HepG2 (cell line): ENCODE data around the gene IFITM10. TPM values are rescaled to one million over a fixed set of nuclear protein-coding genes. Genes with fewer than 3 reads are reported as not detected.
A peak's percentile ranks its signal among the peaks of the same experiment; 100 is the strongest.

Experiments used
- ARID5B ChIP-seq: IDR thresholded peaks from 2 replicates; pipeline ENCODE4 v1.4.0; 2020; ENCODE audit warnings: mild to moderate bottlenecking, missing genetic modification reagents
- BRD4 ChIP-seq: sonication (generic); formaldehyde crosslinking; IDR thresholded peaks from 2 replicates; pipeline ENCODE4 v1.4.0; 2020; ENCODE audit warnings: missing genetic modification reagents
- KAT8 ChIP-seq: IDR thresholded peaks from 2 replicates; pipeline ENCODE4 v1.6.1; 2016; ENCODE audit warnings: missing genetic modification reagents, missing compliant biosample characterization
- MIER3 ChIP-seq: IDR thresholded peaks from 2 replicates; pipeline ENCODE4 v1.6.1; 2016; ENCODE audit warnings: missing compliant biosample characterization, borderline replicate concordance
- NFKBIZ ChIP-seq: IDR thresholded peaks from 2 replicates; pipeline ENCODE4 v1.6.1; 2018; ENCODE audit warnings: missing genetic modification reagents, missing compliant biosample characterization
- RARA ChIP-seq: IDR thresholded peaks from 2 replicates; pipeline ENCODE4 v1.6.1; 2016; ENCODE audit warnings: missing genetic modification reagents, missing compliant biosample characterization
- TEAD3 ChIP-seq: optimal IDR thresholded peaks from 2 replicates; pipeline ENCODE3; 2016; ENCODE audit warnings: borderline replicate concordance
- TMF1 ChIP-seq: sonication (generic); formaldehyde crosslinking; IDR thresholded peaks from 2 replicates; pipeline ENCODE4 v1.8.1; 2022; ENCODE audit warnings: low read depth, missing genetic modification reagents
- ZBTB33 ChIP-seq: sonication (generic); formaldehyde crosslinking; IDR thresholded peaks from 2 replicates; pipeline ENCODE4 v1.4.0; 2020; ENCODE audit warnings: missing genetic modification reagents
- ZNF318 ChIP-seq: sonication (generic); formaldehyde crosslinking; IDR thresholded peaks from 2 replicates; pipeline ENCODE4 v1.4.0; 2020; ENCODE audit warnings: mild to moderate bottlenecking, missing genetic modification reagents
- ZNF589 ChIP-seq: sonication (generic); formaldehyde crosslinking; conservative IDR thresholded peaks from 2 replicates; pipeline ENCODE4 v1.8.0; 2022; ENCODE audit warnings: mild to moderate bottlenecking, moderate library complexity, missing genetic modification reagents
- ZNF691 ChIP-seq: sonication (generic); formaldehyde crosslinking; IDR thresholded peaks from 2 replicates; pipeline ENCODE4 v1.4.0; 2020; ENCODE audit warnings: missing genetic modification reagents, low read depth, mild to moderate bottlenecking, borderline replicate concordance
- polyA plus RNA-seq, 8 experiments: library from polyadenylated mRNA; depleted of rRNA in 3 of 8; stranded (reverse) in 7 of 8; unstranded in 1 of 8; fragments of >200 nt; fragmentation: Illumina TruSeq in 4 of 8; extraction: Trizol in 4 of 8; gene quantifications; 2 replicates each; pipeline versions ENCODE4 v1.2.1 to v1.2.3, GENCODE V29; 2011 to 2016; ENCODE audit warnings: low read depth in 4 of 8, missing spikeins in 1 of 8, mixed read lengths in 1 of 8; ENCODE audit not compliant: insufficient read depth in 1 of 8
- total RNA-seq, 5 experiments: library from RNA; depleted of rRNA; stranded (reverse); fragments of >200 nt; fragmentation: Illumina TruSeq; extraction: Trizol; gene quantifications; 2 replicates each; pipeline ENCODE4 v1.2.3, GENCODE V29; 2016; ENCODE audit warnings: low read depth in 1 of 5

Gene IFITM10
- total and polyA plus RNA-seq, 2 of the 13 experiments (the other 11 are each of a cell fraction or from before 2014, with no cell fraction given): 0.09 to 0.13 TPM

- peak; percentile 92 for TF ChIP-seq ARID5B (CRISPR knock-in tag)
- TF ChIP-seq TMF1 (CRISPR knock-in tag): peak; percentile 65; the same call in 1 of the 2 replicates
- TF ChIP-seq KAT8: peak; percentile 76
- TF ChIP-seq ZNF691 (CRISPR knock-in tag): peak; percentile 42; the same call in 1 of the 2 replicates
- peak; percentile 98 for TF ChIP-seq RARA
- TF ChIP-seq ZNF589 (CRISPR knock-in tag): peak; percentile 50; the same call in 1 of the 2 replicates
- peak; percentile 75; the same call in 1 of the 2 replicates for TF ChIP-seq ZBTB33 (CRISPR knock-in tag)
- 0 out of 2 replicates have a peak, but pooled peaks have one; percentile 56 for TF ChIP-seq ZNF318
- TF ChIP-seq BRD4 (CRISPR knock-in tag): peak; percentile 100
- TF ChIP-seq MIER3 (CRISPR knock-in tag): peak; percentile 99
- TF ChIP-seq TEAD3 (CRISPR knock-in tag): peak; percentile 40
- peak; percentile 98 for TF ChIP-seq NFKBIZ (CRISPR knock-in tag)
These were observed 60.9 kb downstream of the IFITM10 start (continued) for GRCh38 chr11:1689250-1690166.
